H1 (cell line): ENCODE measurements around the gene IKZF1. TPM values are rescaled to one million over a fixed set of nuclear protein-coding genes. Genes with fewer than 3 reads are reported as not detected.

Experiments
- CTCF ChIA-PET: fragments of 300-600 bp; sonication (Branson Sonifier 250); formaldehyde crosslinking; loops from one replicate; lab custom pipeline; 2021; ENCODE audit not compliant: partially characterized antibody; lab: Charles Lee
- POLR2A ChIA-PET: fragments of 300-600 bp; sonication (Branson Sonifier 250); formaldehyde crosslinking; loops from one replicate; lab custom pipeline; 2021; ENCODE audit warnings: inconsistent platforms; ENCODE audit not compliant: partially characterized antibody; lab: Charles Lee
- DNase-seq, 2 experiments: peaks; one replicate each; pipeline versions ENCODE4 v3.0.0 to v3.0.0-alpha.2; 2010 to 2022; ENCODE audit warnings: low spot score in 2 of 2, low read depth in 1 of 2, mixed read lengths in 1 of 2
- FAIRE-seq: peaks from 2 replicates; lab custom pipeline; 2011; peaks lifted over from hg19 to GRCh38; lab: Jason Lieb, UNC
- H2AFZ ChIP-seq: 2 replicates; pipeline ENCODE4 v1.8.1; 2012; ENCODE audit warnings: low read length, inconsistent platforms
- H2AK5ac ChIP-seq: 2 replicates; pipeline ENCODE4 v1.6.1; 2013; ENCODE audit warnings: low read depth, low read length
- H2BK120ac ChIP-seq: replicated peaks from 2 replicates; pipeline ENCODE3; 2013; ENCODE audit warnings: low read depth, low read length, inconsistent platforms
- H2BK12ac ChIP-seq: 2 replicates; pipeline ENCODE4 v1.6.1; 2013; ENCODE audit warnings: low read depth, low read length
- H2BK15ac ChIP-seq: 2 replicates; pipeline ENCODE4 v1.6.1; 2013; ENCODE audit warnings: low read length
- H2BK20ac ChIP-seq: 2 replicates; pipeline ENCODE4 v1.6.1; 2013; ENCODE audit warnings: low read length
- H2BK5ac ChIP-seq: 2 replicates; pipeline ENCODE4 v1.6.1; 2013; ENCODE audit warnings: low read depth, low read length
- H3K14ac ChIP-seq: 2 replicates; pipeline ENCODE4 v1.6.1; 2013; ENCODE audit warnings: inconsistent platforms; ENCODE audit not compliant: insufficient read length
- H3K18ac ChIP-seq: 2 replicates; pipeline ENCODE4 v1.6.1; 2013; ENCODE audit warnings: low read length; ENCODE audit errors: extremely low read depth
- H3K23ac ChIP-seq: 2 replicates; pipeline ENCODE4 v1.6.1; 2013; ENCODE audit warnings: inconsistent platforms; ENCODE audit not compliant: insufficient read length
- H3K23me2 ChIP-seq: 2 replicates; pipeline ENCODE4 v1.6.1; 2013; ENCODE audit warnings: low read depth, low read length
- H3K27ac ChIP-seq: 2 replicates; pipeline ENCODE4 v1.6.1; 2011; ENCODE audit warnings: low read depth, low read length, inconsistent platforms
- H3K27me3 ChIP-seq, 4 experiments: replicated peaks in 1 of 4; 1 replicate in 1 of 4; 2 replicates in 3 of 4; pipeline versions ENCODE4 v1.6.1 to v1.8.1; 2011 to 2013; ENCODE audit warnings: low read length in 3 of 4, mild to moderate bottlenecking in 3 of 4, inconsistent platforms in 2 of 4, mixed read lengths in 2 of 4, moderate library complexity in 1 of 4; ENCODE audit not compliant: control insufficient read depth in 3 of 4, insufficient read depth in 3 of 4; ENCODE audit errors: extremely low read depth in 1 of 4
- H3K36me3 ChIP-seq, 4 experiments: 2 replicates each; pipeline versions ENCODE4 v1.6.1 to v1.8.1; 2011 to 2013; ENCODE audit warnings: mild to moderate bottlenecking in 4 of 4, low read length in 3 of 4, moderate library complexity in 2 of 4, control low read depth in 1 of 4, inconsistent platforms in 1 of 4; ENCODE audit not compliant: insufficient read depth in 4 of 4, control insufficient read depth in 2 of 4
- H3K4ac ChIP-seq: replicated peaks from 2 replicates; pipeline ENCODE3; 2013; ENCODE audit warnings: low read length, low read depth, mixed read lengths, inconsistent platforms; ENCODE audit not compliant: insufficient read length
- H3K4me1 ChIP-seq, 4 experiments: replicated peaks in 1 of 4; 1 replicate in 1 of 4; 2 replicates in 3 of 4; pipeline versions ENCODE4 v1.6.1 to v1.8.1; 2011 to 2013; ENCODE audit warnings: low read length in 3 of 4, inconsistent platforms in 2 of 4, mixed read lengths in 1 of 4; ENCODE audit not compliant: insufficient read depth in 4 of 4, control insufficient read depth in 3 of 4
- H3K4me2 ChIP-seq, 2 experiments: 2 replicates each; pipeline versions ENCODE4 v1.6.1 to v1.8.1; 2011 to 2013; ENCODE audit warnings: low read depth in 2 of 2, low read length in 2 of 2, control low read depth in 1 of 2, inconsistent platforms in 1 of 2, mild to moderate bottlenecking in 1 of 2; ENCODE audit not compliant: insufficient read depth in 1 of 2
- H3K4me3 ChIP-seq, 4 experiments: fragments of 200-600, 300-600 bp in 1 of 4; sonication (generic), shearing (Covaris generic), sonication (Bioruptor Twin) in 1 of 4; 2 replicates each; pipeline versions ENCODE4 v1.5.1 to v1.8.1; 2011 to 2016; ENCODE audit warnings: low read length in 4 of 4, low read depth in 3 of 4, control low read depth in 2 of 4, inconsistent platforms in 2 of 4, mild to moderate bottlenecking in 2 of 4, mixed read lengths in 1 of 4, moderate library complexity in 1 of 4; ENCODE audit not compliant: insufficient read depth in 2 of 4; ENCODE audit errors: extremely low read depth in 1 of 4
- H3K56ac ChIP-seq: replicated peaks from 2 replicates; pipeline ENCODE3; 2013; ENCODE audit warnings: low read depth, mild to moderate bottlenecking, mixed read lengths, low read length, inconsistent platforms; ENCODE audit not compliant: insufficient read length
- H3K79me1 ChIP-seq: 2 replicates; pipeline ENCODE4 v1.6.1; 2013; ENCODE audit warnings: low read depth, low read length, control low read depth
- H3K79me2 ChIP-seq, 2 experiments: 2 replicates each; pipeline versions ENCODE4 v1.6.1 to v1.8.1; 2012 to 2013; ENCODE audit warnings: low read length in 2 of 2, mild to moderate bottlenecking in 2 of 2, inconsistent platforms in 1 of 2; ENCODE audit not compliant: insufficient read depth in 2 of 2, control insufficient read depth in 1 of 2
- H3K9ac ChIP-seq, 4 experiments: replicated peaks in 1 of 4; 1 replicate in 1 of 4; 2 replicates in 3 of 4; pipeline versions ENCODE4 v1.6.1 to v1.8.1; 2011 to 2013; ENCODE audit warnings: low read depth in 3 of 4, low read length in 3 of 4, control low read depth in 2 of 4, mild to moderate bottlenecking in 2 of 4, moderate library complexity in 2 of 4, inconsistent platforms in 1 of 4; ENCODE audit errors: extremely low read depth in 1 of 4
- H3K9me3 ChIP-seq, 2 experiments: 2 replicates each; pipeline versions ENCODE4 v1.6.1 to v1.8.1; 2012 to 2013; ENCODE audit warnings: mild to moderate bottlenecking in 2 of 2, moderate library complexity in 2 of 2, control low read depth in 1 of 2, inconsistent platforms in 1 of 2, low read depth in 1 of 2, low read length in 1 of 2, mixed read lengths in 1 of 2; ENCODE audit not compliant: insufficient read depth in 2 of 2
- H4K20me1 ChIP-seq, 2 experiments: replicated peaks in 1 of 2; 2 replicates each; pipeline versions ENCODE3 to v1.8.1; 2011 to 2013; ENCODE audit warnings: inconsistent platforms in 2 of 2, low read length in 2 of 2, mild to moderate bottlenecking in 1 of 2; ENCODE audit not compliant: insufficient read depth in 2 of 2, control insufficient read depth in 1 of 2
- H4K5ac ChIP-seq: 2 replicates; pipeline ENCODE4 v1.6.1; 2013; ENCODE audit warnings: low read length, low read depth, mixed read lengths, inconsistent platforms; ENCODE audit not compliant: insufficient read length
- H4K8ac ChIP-seq: 2 replicates; pipeline ENCODE4 v1.8.0; 2013; ENCODE audit warnings: mild to moderate bottlenecking, moderate library complexity, low read length, inconsistent platforms; ENCODE audit not compliant: insufficient read depth; ENCODE audit errors: extremely low read depth
- H4K91ac ChIP-seq: replicated peaks from 2 replicates; pipeline ENCODE3; 2013; ENCODE audit warnings: low read length, mixed read lengths, inconsistent platforms; ENCODE audit not compliant: insufficient read length
- WGBS, 2 experiments: shearing (Covaris generic) in 1 of 2; methylation state at CpG; one replicate each; pipeline versions ENCODE4 v1.1.6 to v1.1.7; 2013 to 2015; ENCODE audit warnings: low lambda C conversion rate in 2 of 2, mixed read lengths in 2 of 2, inconsistent platforms in 1 of 2, low coverage in 1 of 2, missing lambda C conversion rate in 1 of 2; ENCODE audit not compliant: insufficient replicate concordance in 2 of 2, insufficient coverage in 1 of 2, insufficient read length in 1 of 2; ENCODE audit errors: extremely low coverage in 1 of 2, missing lambda C conversion rate in 1 of 2; 5-methylcytosine and 5-hydroxymethylcytosine counted together
- polyA plus RNA-seq, 7 experiments: library from polyadenylated mRNA; depleted of rRNA in 3 of 7; stranded (reverse) in 5 of 7; unstranded in 2 of 7; fragments of >200 nt in 5 of 7; fragments of 200-250 nt in 2 of 7; gene quantifications; 1 replicate in 5 of 7; 2 replicates in 1 of 7; 4 replicates in 1 of 7; pipeline versions ENCODE4 v1.2.1 to v1.2.3, GENCODE V29; 2011 to 2013; ENCODE audit warnings: missing spikeins in 2 of 7, mixed read lengths in 2 of 7
- total RNA-seq: library from RNA; stranded (reverse); fragmentation: NEBNext Ultra II Directional; extraction: Animal tissue kit (Norgen Biotek cat#: 25700); gene quantifications from 2 replicates; pipeline ENCODE4 v1.2.1, GENCODE V29; 2021

The IKZF1 gene
- total and polyA plus RNA-seq, 2 of the 8 experiments (the other 6 are each of a cell fraction or from before 2014, with no cell fraction given) = 0.74 to 1.5 TPM

DNA sequence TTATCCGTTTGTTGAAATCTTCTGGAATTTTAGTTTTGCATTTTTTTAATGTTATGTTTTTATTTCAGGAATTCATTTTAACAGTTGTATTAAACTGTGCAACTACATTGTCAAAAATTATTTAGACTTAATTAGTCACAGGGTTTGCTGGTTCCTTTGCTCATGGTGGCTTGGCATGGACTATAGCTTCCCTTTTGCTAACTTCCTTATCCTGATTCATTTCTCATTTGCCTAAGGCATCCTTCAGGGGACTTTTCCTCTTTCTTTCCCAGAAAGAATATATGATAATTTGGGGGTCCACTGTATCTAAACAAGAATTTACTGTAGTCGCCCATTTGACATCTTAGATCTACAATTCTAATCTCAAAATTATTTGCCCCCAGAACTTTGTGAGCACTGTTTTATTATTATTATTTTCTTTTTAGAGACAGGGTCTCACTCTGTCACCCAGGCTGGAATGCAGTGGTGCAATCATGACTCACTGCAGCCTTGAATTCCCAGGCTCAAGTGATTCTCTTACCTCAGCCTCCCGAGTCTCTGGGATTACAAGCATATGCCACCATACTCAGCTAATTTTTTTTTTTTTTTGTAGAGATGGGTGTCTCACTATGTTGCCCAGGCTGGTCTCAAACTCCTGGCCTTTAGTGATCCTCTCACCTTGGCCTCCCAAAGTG is 131.8 kb downstream of the IKZF1 start:
- FAIRE-seq = no peak
- DNase-seq = no peak
- H3K36me3 ChIP-seq = no peaks in the 10 kb centered on the region; a peak in 1 of 8 replicates
- H2BK20ac ChIP-seq = no peak overlapping the region
- H3K4me2 ChIP-seq = no peak overlapping the region
- H3K27me3 ChIP-seq = no peaks in the 10 kb centered on the region
- no peak overlapping the region for H3K23ac ChIP-seq
- POLR2A ChIA-PET = interaction anchor here (0.9 to 1.0 kb wide), 2 partner anchors 11 to 14 kb away, joined by 3 read pairs; partner anchors contain the start of gene FIGNL1
- no peak overlapping the region for H3K4me3 ChIP-seq
- no peak overlapping the region for H4K91ac ChIP-seq
- H3K14ac ChIP-seq = no peak overlapping the region
- no peak overlapping the region for H2AK5ac ChIP-seq
- no peak overlapping the region for H3K4ac ChIP-seq
- 83% methylated on average over 3 of the region's 3 CpGs; no CpG with 5 or more reads in 1 of the 2 experiments for WGBS, 2 experiments
- H4K5ac ChIP-seq = no peak overlapping the region
- no peak overlapping the region for H2BK15ac ChIP-seq
- CTCF ChIA-PET = interaction anchor here (0.8 to 2.6 kb wide), 3 partner anchors 8 to 564 kb away, joined by 3 to 6 read pairs (median 3); no protein-coding TSS in a partner anchor
- H3K23me2 ChIP-seq = no peaks in the 10 kb centered on the region
- no peaks in the 10 kb centered on the region for H3K79me1 ChIP-seq
- H3K4me1 ChIP-seq = no peaks in the 10 kb centered on the region
- no peak overlapping the region for H3K9ac ChIP-seq
- H3K18ac ChIP-seq = no peak overlapping the region
- H2BK120ac ChIP-seq = no peak overlapping the region
- no peak overlapping the region for H3K56ac ChIP-seq
- no peak overlapping the region for H2BK5ac ChIP-seq
- no peak overlapping the region for H3K27ac ChIP-seq
- no peak overlapping the region for H2AFZ ChIP-seq
- H4K8ac ChIP-seq = no peak overlapping the region
- H3K79me2 ChIP-seq = no peaks in the 10 kb centered on the region
- H3K9me3 ChIP-seq = no peaks in the 10 kb centered on the region
- no peaks in the 10 kb centered on the region for H4K20me1 ChIP-seq
- H2BK12ac ChIP-seq = no peak overlapping the region
